Nephron (organoid): ENCODE measurements around the gene FAM118A.

Experiments
- H3K27ac Mint-ChIP-seq, 3 experiments: 2 replicates each; pipeline ENCODE4 v1.8.0; 2020; ENCODE audit warnings: mixed read lengths in 3 of 3, mild to moderate bottlenecking in 2 of 3, moderate library complexity in 1 of 3
- H3K27me3 Mint-ChIP-seq: 2 replicates; pipeline ENCODE4 v1.8.0; 2021; ENCODE audit warnings: low read depth, mild to moderate bottlenecking, moderate library complexity, mixed read lengths
- H3K36me3 Mint-ChIP-seq: 2 replicates; pipeline ENCODE4 v1.8.0; 2020; ENCODE audit warnings: low read depth, mixed read lengths
- H3K4me1 Mint-ChIP-seq: 2 replicates; pipeline ENCODE4 v1.8.0; 2020; ENCODE audit warnings: mixed read lengths
- H3K4me3 Mint-ChIP-seq, 3 experiments: 2 replicates each; pipeline ENCODE4 v1.8.0; 2020; ENCODE audit warnings: mild to moderate bottlenecking in 3 of 3, mixed read lengths in 3 of 3, moderate library complexity in 2 of 3
- H3K9me3 Mint-ChIP-seq: 2 replicates; pipeline ENCODE4 v1.8.0; 2020; ENCODE audit warnings: mixed read lengths
- CTCF ChIP-seq, 3 experiments: fragments of 200-600 bp; sonication (generic); IDR thresholded peaks; one replicate each; pipeline ENCODE4 v1.5.0; 2021; ENCODE audit warnings: antibody characterized with exemption in 3 of 3; ENCODE audit not compliant: unreplicated experiment in 3 of 3

Gene FAM118A

DNA sequence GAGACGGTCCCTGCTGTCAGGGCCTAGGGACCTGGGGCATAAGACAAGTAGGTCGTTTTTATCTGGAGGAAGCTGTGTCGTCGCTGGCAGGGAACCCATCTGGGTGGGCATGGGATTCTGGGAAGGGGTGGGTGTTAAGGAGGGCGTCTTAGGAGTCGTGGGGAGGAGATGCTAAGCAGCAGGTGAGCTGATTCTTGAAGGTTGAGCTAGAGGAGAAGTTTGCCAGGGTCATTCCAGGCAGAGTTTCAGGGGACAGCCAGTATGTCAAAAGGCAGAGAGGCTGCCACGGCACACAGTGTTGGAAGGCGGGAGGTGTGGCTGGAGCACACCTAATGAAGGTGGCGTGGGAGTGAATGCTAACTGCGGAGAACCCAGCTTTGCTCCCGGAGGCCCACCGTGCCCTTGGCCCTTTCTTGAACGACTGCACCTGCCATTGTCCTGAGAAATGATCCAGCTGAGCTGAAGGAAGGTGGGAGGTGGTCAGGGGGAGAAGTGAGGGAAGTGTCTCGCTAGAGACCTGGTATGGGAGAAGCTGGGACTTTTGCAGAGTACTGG, 1.3 kb downstream of the FAM118A start:
- no peaks in the 10 kb centered on the region for H3K9me3 Mint-ChIP-seq
- H3K27ac Mint-ChIP-seq, result peak overlapping the region; percentile 53 to 66 (median 57)

DNA sequence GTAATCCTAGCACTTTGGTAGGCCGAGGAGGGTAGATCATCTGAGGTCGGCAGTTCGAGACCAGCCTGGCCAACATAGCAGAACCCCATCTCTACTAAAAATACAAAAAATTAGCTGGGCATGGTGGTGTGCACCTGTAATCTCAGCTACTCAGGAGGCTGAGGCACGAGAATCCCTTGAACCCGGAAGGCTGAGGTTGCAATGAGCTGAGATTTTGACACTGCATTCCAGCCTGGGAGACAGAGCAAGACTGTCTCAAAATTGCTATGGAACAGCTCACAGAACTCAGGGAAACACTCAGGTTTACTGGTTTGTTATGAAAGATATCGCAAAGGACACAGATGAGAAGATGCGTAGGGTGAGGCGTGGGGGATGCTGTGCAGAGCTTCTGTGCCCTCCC, 2.7 kb downstream of the FAM118A start:
- Mint-ChIP-seq H3K27ac (no peak overlapping the region), H3K27me3 (no peaks in the 10 kb centered on the region), H3K36me3 (peaks cover 5% of the 10 kb centered on the region), H3K4me1 (peaks cover 41% of the 10 kb centered on the region), H3K9me3 (no peaks in the 10 kb centered on the region), H3K4me3 (peak overlapping the region; percentile 3 to 86 (median 41))
- TF ChIP-seq CTCF (IDR thresholded peaks at IDR 0.05; ENCODE audit: unreplicated experiment in 3 of 3), result no peak

More for the DNA sequence above, 1.3 kb downstream of the FAM118A start:
- TF ChIP-seq CTCF (IDR thresholded peaks at IDR 0.05; ENCODE audit: unreplicated experiment in 3 of 3), result no peak
- Mint-ChIP-seq H3K36me3 (peaks cover 5% of the 10 kb centered on the region), H3K4me3 (peak overlapping the region; percentile 86 to 90 (median 87)), H3K27me3 (no peaks in the 10 kb centered on the region), H3K4me1 (peaks cover 34% of the 10 kb centered on the region)

DNA sequence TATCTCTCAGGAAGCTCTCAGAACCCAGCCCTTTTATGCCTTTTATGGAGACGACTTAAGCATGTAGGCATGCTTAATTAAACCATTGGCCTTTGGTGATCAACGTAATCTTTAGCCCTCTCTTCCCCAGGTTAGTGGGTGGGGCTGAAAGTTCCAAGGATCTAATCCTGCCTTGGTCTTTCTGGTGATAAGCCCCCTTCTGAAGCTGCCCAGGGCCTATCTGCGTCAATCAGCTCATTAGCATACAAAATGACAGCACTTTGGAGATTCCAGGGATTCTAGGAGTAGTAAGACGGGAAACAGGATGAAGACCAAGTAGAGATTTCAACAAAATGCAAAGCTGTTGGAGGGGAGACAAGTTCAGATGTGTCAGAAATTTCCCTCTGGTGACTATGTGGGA, 3.1 kb downstream of the FAM118A start:
- H3K27ac Mint-ChIP-seq, result no peak overlapping the region
- TF ChIP-seq CTCF (IDR thresholded peaks at IDR 0.05; ENCODE audit: unreplicated experiment in 3 of 3), result no peak
- H3K4me1 Mint-ChIP-seq, result peaks cover 46% of the 10 kb centered on the region
- H3K9me3 Mint-ChIP-seq, result no peaks in the 10 kb centered on the region
- H3K27me3 Mint-ChIP-seq, result no peaks in the 10 kb centered on the region
- peaks cover 5% of the 10 kb centered on the region for H3K36me3 Mint-ChIP-seq
- H3K4me3 Mint-ChIP-seq, result peak overlapping the region in 2 of 3 experiments; percentile 3 to 41

- peaks cover 52% of the 10 kb centered on the region for H3K4me1 Mint-ChIP-seq
- H3K27ac Mint-ChIP-seq, result peak overlapping the region in 1 of 3 experiments; percentile 4
- H3K27me3 Mint-ChIP-seq, result no peaks in the 10 kb centered on the region
- H3K4me3 Mint-ChIP-seq, result peak overlapping the region in 2 of 3 experiments; percentile 0 to 44
- H3K36me3 Mint-ChIP-seq, result peaks cover 5% of the 10 kb centered on the region
- H3K9me3 Mint-ChIP-seq, result no peaks in the 10 kb centered on the region
- TF ChIP-seq CTCF (IDR thresholded peaks at IDR 0.05; ENCODE audit: unreplicated experiment in 3 of 3), result no peak
Measured at GRCh38 chr22:45314054-45314721, 4.5 kb downstream of the FAM118A start.

GRCh38 chr22:45314786-45315185, 5.1 kb downstream of the FAM118A start:
- H3K36me3 Mint-ChIP-seq, result peaks cover 5% of the 10 kb centered on the region
- H3K4me1 Mint-ChIP-seq, result peaks cover 58% of the 10 kb centered on the region
- no peaks in the 10 kb centered on the region for H3K27me3 Mint-ChIP-seq
- no peak for TF ChIP-seq CTCF (IDR thresholded peaks at IDR 0.05; ENCODE audit: unreplicated experiment in 3 of 3)
- H3K27ac Mint-ChIP-seq, result no peak overlapping the region
- H3K4me3 Mint-ChIP-seq, result peak overlapping the region in 1 of 3 experiments; percentile 44
- no peaks in the 10 kb centered on the region for H3K9me3 Mint-ChIP-seq
